ENCODE measurements around the gene LRRC4C. TPM values are rescaled to one million over a fixed set of nuclear protein-coding genes. Genes with fewer than 3 reads are reported as not detected.
A peak's percentile ranks its signal among the peaks of the same experiment; 100 is the strongest.

Gene LRRC4C
- total RNA-seq, 1 experiment from 2014 or later, result 0.72 TPM

GRCh38 chr11:41051919-41052635, 407.4 kb downstream of the LRRC4C start:
- ChIA-PET CTCF (no interaction called here), POLR2A (no interaction called here)
- DNase-seq (ENCODE audit: low spot score) (no peak), ATAC-seq (no peak)
- Mint-ChIP-seq H3K4me1 (peaks cover 14% of the 10 kb centered on the region), H3K27me3 (ENCODE audit: low read depth) (no peaks in the 10 kb centered on the region), H3K4me3 (no peak overlapping the region), H3K9me3 (peaks cover 27% of the 10 kb centered on the region), H3K36me3 (peaks cover 7% of the 10 kb centered on the region), H3K27ac (0 out of 2 replicates have a peak overlapping the region, but pooled peaks have one; percentile 49)
- no peak for TF ChIP-seq MLX (CRISPR knock-in tag; IDR thresholded peaks at IDR 0.05)
- TF ChIP-seq ZNF671 (CRISPR knock-in tag; IDR thresholded peaks at IDR 0.05), result no peak
- no peak for TF ChIP-seq E2F4 (CRISPR knock-in tag; IDR thresholded peaks at IDR 0.05; ENCODE audit: borderline replicate concordance, low read depth)
- TF ChIP-seq GABPB1 (CRISPR knock-in tag; IDR thresholded peaks at IDR 0.05), result no peak
- no peak for TF ChIP-seq ZNF532 (CRISPR knock-in tag; IDR thresholded peaks at IDR 0.05; ENCODE audit: borderline replicate concordance)
- no peak for TF ChIP-seq ZNF219 (CRISPR knock-in tag; IDR thresholded peaks at IDR 0.05; ENCODE audit: borderline replicate concordance)
- TF ChIP-seq NFE2L1 (CRISPR knock-in tag; IDR thresholded peaks at IDR 0.05), result no peak
- no peak for TF ChIP-seq ZSCAN18 (CRISPR knock-in tag; IDR thresholded peaks at IDR 0.05)

- POLR2A ChIA-PET, result no interaction called here
- peaks cover 14% of the 10 kb centered on the region for H3K4me1 Mint-ChIP-seq
- no peak for ATAC-seq
- CTCF ChIA-PET, result interaction anchor here (0.6 kb wide), 1 partner anchor 66 kb away, joined by 7 read pairs; no protein-coding TSS in a partner anchor
- peaks cover 7% of the 10 kb centered on the region for H3K36me3 Mint-ChIP-seq
- H3K4me3 Mint-ChIP-seq, result no peak overlapping the region
- H3K27ac Mint-ChIP-seq, result no peak overlapping the region
- no peaks in the 10 kb centered on the region for H3K27me3 Mint-ChIP-seq (ENCODE audit: low read depth)
- no peak for DNase-seq (ENCODE audit: low spot score)
- H3K9me3 Mint-ChIP-seq, result peaks cover 27% of the 10 kb centered on the region
- no peak for TF ChIP-seq IRF1 (CRISPR knock-in tag; IDR thresholded peaks at IDR 0.05)
- no peak for TF ChIP-seq TEAD4 (CRISPR knock-in tag; IDR thresholded peaks at IDR 0.05)
- TF ChIP-seq CBFB (CRISPR knock-in tag; IDR thresholded peaks at IDR 0.05; ENCODE audit: low read depth), result no peak
- TF ChIP-seq USF1 (CRISPR knock-in tag; IDR thresholded peaks at IDR 0.05), result no peak
- TF ChIP-seq ATF2 (CRISPR knock-in tag; IDR thresholded peaks at IDR 0.05; ENCODE audit: borderline replicate concordance, low read depth), result no peak
- TF ChIP-seq ZNF416 (CRISPR knock-in tag; IDR thresholded peaks at IDR 0.05), result no peak
- no peak for TF ChIP-seq CDX4 (CRISPR knock-in tag; IDR thresholded peaks at IDR 0.05; ENCODE audit: borderline replicate concordance)
Observed at GRCh38 chr11:41050791-41051190, 408.7 kb downstream of the LRRC4C start.
